HG03097 (cell line): ENCODE measurements around the gene TSEN54.

ENCODE experiments used
- ATAC-seq: cut with Tn5 transposase; IDR thresholded peaks from one replicate; pipeline ENCODE4 v1.9.1; 2021; ENCODE audit not compliant: unreplicated experiment, low FRiP score

The TSEN54 gene

DNA sequence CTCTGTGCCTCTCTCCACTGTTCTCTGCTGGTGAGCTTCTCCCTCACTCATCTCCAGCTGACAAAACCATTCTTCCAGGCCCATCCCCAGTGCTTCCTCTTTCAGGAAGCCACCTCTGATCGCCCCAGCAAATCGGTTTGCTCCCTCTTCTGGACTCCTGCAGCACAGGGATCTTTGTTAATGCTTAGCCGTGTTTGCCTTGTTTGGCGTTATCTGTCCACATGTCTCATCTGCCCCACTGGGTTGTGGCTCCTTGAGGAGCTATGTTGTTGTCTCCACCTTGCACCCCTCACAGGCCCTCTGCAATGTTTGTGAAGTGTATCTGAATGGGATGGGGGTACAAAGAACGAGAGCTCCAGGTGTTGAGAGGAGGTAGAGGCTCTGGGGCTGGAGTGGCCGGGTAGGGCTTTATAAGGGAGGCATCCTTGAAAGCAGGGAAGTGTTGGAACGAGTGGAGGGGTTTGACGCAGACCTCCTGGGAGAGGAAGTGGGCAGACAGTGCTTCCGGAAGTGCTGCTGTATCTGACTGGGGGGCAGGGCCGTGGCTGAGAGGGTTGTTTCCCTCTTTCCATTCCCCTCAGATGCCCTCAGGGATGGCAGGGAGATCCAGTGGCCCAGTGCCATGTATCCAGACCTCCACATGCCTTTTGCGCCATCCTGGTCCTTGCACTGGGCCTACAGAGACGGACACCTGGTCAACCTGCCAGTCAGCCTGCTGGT, 28.8 kb upstream of the TSEN54 start:
- no peak for ATAC-seq

DNA sequence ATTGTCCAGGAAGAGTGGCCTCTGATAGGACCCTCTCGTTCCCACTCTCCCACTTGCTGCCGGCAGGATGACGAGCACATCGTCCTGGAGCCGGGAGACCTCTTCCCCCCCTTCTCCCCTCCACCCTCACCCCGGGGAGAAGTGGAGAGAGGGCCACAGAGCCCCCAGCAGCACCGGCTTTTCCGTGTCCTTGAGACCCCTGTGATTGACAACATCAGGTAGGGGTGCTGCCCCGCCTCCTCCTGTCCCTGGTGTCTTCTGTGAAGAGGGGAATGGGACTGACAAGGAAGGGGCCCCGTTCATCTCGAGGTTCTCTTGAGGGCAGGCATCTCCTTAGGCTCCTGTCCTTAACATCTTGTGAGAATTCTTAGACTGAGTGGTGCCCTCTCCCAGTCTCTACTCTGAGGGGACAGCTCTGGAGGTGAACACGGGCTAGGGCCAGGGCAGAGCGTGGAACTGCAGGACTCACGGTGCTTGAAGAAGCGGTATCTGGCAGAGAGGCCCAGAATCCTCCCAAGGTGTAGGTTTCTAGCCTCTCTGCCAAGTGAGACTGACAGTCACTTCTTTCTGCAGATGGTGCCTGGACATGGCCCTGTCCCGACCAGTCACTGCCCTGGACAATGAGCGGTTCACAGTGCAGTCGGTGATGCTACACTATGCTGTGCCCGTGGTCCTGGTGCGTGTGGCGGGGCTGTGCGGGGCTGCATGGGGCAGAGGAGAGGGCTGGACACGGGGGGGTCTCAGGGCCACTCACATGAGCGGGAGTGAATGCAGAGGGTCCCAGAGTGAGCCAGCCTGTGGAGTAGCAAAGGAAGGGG, 27.4 kb upstream of the TSEN54 start:
- no peak for ATAC-seq

DNA sequence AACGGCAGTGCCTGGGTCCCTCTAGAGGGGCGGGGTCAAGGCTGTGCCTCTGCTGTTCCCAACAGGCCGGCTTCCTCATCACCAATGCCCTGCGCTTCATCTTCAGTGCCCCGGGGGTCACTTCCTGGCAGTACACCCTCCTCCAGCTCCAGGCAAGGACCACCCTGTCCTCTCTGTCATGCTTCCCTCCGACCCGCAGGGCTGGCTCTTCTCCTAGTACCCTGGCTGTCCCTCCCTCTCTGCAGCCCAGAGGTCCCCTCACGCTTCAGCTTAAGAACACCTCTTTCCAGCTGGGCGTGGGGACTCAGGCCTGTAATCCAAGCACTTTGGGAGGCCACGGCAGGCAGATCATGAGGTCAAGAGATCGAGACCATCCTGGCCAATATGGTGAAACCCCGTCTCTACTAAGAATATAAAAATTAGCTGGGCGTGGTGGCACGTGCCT, 26.8 kb upstream of the TSEN54 start:
- no peak for ATAC-seq

DNA sequence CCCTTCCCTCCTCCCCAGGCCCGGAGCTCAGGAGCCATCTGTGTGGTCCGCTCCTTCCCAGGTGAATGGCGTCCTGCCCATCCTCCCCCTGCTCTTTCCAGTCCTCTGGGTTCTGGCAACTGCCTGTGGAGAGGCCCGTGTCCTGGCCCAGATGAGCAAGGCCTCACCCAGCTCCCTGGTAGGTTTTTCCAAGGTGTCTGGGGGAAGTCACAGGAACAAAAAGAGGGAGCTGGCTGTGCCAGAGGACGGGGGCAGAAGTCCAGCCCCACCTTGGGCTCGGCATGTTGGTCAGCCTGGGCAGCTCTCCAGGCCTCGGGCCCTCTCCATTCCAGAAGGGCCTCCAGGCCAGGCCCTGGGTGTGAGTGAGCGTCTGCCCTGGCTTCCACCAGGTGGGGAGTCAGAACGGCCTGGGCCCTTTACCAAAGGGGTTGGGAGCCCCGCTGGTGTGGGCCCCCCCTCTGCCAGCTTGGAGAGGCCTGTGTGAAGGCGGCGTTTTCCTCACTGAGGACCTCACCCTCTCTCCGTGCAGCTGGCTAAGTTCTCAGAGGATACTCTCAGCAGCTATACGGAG, 26.1 kb upstream of the TSEN54 start:
- ATAC-seq, result no peak

DNA sequence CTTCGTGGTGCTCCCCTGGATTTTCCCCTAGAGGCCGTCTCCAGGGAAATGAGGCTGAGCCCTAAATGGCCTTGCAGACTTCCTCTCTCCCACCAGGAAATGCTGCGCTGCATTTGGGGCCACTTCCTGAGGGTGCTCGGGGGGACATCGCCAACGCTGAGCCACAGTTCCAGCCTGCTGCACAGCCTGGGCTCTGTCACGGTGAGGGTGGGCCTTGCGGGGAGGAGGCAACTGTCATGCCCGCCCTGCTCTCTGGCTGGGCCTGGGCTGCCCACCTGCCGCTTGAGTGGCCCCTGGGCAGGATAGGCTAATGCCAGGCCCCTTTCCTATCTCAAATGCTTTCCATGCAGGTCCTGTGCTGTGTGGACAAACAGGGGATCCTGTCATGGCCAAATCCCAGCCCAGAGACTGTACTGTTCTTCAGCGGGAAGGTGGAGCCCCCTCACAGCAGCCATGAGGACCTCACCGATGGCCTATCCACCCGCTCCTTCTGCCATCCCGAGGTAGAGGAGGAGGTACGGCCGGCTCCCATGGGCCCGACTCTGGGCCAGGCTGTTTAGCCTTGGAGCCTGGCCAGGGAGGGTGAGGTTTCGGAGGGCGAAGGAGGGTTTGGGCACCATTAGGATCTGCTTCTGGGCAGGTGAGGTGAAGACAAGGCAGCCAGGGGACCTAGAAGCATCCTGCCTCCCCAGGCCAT, 25.2 kb upstream of the TSEN54 start:
- no peak for ATAC-seq

DNA sequence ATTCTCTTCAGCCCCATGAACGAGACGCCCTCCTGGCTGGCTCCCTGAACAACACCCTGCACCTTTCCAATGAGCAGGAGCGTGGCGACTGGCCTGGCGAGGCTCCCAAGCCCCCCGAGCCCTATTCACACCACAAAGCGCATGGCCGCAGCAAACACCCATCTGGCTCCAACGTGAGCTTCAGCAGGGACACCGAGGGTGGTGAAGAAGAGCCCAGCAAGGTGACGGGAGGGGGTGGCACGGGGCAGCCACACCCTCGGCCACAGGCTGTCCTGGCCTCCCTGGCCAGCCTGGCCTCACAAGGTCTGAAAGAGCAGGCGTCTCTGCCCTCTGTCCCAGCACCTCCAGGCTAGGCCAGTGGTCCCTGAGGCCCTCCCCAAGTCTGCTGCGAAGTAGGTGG, 24.6 kb upstream of the TSEN54 start:
- no peak for ATAC-seq

DNA sequence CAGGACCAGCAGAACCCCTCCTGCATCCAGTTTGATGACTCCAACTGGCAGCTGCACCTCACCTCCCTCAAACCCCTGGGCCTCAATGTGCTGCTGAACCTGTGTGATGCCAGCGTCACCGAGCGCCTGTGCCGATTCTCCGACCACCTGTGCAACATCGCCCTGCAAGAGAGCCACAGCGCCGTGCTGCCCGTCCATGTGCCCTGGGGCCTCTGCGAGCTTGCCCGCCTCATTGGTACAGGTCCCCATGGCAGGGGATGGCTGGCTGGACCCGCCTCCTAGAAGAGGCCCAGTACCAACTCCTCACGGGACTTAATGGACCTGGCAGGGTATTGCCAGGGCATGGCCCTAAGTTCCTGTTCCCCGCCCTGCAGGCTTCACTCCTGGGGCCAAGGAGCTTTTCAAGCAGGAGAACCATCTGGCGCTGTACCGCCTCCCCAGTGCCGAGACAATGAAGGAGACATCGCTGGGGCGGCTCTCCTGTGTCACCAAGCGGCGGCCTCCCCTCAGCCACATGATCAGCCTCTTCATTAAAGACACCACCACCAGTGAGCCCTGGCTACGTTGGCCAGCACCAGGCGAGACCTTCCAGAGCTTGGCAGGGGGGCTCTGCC, 23.7 kb upstream of the TSEN54 start:
- ATAC-seq, result no peak

DNA sequence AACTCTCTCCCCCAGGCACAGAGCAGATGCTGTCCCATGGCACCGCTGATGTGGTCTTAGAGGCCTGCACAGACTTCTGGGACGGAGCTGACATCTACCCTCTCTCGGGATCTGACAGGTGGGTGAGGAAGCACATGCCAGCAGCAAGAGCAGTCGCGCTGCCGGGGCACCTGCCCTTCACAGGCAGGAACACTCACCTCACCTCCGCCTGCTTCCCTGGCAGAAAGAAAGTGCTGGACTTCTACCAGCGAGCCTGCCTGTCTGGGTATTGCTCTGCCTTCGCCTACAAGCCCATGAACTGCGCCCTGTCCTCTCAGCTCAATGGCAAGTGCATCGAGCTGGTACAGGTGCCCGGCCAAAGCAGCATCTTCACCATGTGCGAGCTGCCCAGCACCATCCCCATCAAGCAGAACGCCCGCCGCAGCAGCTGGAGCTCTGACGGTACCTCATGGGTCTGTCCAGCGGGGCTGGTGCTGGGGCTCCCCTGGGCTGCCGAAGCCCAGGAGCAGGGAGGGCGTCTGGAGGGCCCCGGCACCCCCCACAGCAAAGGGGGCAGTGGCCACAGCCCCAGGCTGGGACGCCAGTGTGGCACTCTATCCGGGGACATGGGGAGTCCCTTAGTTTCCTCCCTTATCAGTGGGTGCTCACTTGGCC, 22.7 kb upstream of the TSEN54 start:
- no peak for ATAC-seq

DNA sequence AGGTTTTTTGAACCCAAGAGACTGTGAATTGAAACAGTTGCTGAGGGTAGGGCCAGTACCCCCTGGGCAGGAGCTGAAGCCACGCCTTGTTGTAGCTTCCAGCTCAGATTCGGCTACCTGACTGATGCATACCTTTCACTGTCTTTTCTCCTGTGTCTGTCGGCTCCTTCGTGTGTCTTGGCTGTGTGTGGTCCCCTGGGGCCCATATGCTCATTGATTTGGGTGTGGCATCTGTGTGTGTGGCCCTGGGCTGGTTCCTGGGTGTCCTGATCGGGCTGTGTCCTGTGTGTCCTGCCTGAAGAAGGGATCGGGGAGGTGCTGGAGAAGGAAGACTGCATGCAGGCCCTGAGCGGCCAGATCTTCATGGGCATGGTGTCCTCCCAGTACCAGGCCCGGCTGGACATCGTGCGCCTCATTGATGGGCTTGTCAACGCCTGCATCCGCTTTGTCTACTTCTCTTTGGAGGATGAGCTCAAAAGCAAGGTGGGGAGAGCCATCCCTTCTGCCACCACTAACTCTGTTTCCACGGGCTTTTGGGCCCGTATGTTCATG, 21.9 kb upstream of the TSEN54 start:
- ATAC-seq, result no peak

DNA sequence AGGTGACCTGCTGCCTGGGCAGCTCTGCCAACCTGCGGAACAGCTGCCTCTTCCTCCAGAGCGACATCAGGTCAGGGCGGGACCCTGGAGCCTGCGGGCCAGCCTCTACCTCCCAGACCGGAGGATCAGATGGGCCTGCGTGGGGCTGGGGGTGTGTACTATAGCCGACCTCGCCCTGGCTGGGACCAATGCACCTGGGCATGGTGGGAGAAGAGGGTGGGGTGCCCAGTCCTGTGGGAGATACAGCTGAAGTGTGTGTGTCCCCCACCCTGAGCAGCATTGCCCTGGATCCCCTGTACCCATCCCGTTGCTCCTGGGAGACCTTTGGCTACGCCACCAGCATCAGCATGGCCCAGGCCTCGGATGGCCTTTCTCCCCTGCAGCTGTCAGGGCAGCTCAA, 20.3 kb upstream of the TSEN54 start:
- no peak for ATAC-seq

DNA sequence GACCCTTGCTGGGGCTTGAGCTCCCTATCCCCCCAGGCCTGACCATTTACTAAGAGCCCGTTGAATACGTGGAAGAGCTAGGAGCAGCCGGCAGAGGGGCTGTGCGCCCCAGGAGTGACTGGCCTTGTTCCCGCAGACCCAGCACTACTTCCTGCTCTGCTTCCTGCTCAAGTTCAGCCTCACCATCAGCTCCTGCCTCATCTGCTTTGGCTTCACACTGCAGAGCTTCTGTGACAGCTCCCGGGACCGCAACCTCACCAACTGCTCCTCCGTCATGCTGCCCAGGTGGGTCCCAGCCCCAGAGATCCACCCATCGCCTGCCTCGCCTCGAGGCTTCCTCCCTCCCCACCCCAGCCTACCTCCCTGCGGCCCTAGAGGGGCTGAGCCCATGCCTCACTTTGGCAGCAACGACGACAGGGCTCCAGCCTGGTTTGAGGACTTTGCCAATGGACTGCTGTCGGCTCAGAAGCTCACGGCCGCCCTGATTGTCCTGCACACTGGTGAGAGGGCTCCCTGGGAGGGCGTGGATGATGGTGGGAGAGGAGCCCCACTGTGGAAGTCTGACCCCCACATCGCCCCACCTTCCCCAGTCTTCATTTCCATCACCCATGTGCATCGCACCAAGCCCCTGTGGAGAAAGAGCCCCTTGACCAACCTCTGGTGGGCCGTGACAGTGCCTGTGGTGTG, 18.1 kb upstream of the TSEN54 start:
- no peak for ATAC-seq

DNA sequence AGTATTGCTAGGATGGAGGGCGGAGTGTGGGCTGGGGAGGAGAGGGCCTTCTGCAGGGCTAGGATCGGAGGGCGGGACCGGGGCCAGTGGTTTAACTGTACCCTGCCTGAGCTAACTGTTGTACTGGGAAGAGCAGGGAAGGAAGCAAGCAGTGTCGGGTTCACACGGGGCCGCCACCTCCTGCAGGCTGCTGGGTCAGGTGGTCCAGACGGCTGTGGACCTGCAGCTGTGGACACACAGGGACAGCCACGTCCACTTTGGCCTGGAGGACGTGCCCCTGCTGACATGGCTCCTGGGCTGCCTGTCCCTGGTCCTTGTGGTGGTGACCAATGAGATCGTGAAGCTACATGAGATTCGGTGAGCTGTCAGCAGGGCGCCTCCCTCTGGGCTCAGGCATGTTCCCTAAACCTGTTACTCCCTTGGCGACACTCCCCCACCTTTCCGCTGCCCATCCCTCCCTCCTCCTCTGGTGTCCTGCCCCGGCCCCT, 17.6 kb upstream of the TSEN54 start:
- ATAC-seq, result no peak

DNA sequence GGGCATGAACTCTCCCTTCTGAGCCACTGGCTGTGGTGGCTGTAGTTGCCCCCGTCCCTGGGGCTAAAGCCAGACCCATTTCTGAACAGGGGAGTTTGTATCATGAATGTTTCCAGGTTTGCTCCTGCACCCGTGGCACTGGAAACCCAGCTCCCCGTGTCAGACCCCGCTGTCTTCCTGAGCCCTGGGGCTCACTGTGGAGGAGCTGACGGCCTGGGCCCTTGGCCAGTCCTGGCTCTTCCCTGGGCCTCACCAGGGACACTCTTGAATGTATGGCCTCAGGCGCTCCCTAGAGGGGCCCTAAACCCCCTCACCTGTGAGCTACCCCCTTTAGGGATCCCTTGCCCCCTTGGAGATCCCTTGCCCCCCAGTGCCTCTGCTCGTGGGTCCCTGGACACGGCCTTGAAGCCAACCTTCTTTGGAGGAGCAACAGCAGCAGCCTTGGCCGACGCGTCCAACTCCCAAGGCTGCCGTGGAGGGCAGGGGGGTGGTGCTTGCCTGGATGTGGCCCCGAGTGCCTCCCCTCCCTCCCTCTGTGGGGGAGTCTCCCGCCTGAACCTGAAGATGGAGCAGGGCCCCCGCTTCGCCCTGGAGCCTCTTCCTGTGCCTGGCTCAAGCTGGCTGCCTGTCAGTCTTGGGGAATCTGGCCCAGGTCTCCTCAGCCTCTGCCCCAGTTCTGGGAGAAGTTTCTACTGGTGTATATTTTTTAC, 16.9 kb upstream of the TSEN54 start:
- ATAC-seq, result no peak

DNA sequence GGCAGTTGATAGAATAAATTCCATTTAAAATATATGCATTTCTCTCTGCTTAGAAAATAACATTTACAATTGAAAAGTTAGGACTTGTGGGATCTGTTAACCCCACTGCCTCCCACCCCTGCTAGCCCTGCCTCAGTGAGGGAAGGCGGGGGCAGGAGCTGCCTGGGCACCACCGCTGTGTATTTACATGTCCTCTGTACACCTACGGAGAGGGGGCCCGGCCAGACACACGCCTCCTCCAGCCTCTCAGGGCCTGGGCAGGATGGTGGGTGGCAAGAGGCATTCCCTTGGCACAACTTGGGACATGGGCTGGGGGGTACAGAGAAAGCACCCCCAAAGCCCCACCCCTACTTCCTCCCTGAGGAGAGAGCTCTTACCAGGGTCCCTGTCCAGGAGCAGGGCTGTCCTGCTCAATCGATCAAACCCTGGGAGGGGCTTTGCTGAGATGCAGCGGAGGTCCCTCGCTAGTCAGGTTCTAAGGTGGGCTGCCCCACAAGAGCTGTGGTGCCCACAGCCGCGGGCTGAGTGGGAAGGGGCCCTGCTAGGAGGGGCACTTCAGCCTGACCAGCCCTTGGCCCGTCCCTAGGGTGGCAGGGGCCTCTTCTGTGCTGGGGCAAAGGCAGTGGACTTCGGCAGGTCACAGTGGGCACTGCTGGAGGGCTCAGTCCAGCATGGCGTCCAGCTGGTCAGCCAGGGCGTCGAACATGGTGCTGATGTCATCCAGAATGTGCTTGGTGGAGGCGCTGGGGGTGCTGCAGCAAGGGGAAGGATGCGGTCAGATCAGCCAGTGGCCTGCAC, 15.7 kb upstream of the TSEN54 start:
- ATAC-seq, result no peak

DNA sequence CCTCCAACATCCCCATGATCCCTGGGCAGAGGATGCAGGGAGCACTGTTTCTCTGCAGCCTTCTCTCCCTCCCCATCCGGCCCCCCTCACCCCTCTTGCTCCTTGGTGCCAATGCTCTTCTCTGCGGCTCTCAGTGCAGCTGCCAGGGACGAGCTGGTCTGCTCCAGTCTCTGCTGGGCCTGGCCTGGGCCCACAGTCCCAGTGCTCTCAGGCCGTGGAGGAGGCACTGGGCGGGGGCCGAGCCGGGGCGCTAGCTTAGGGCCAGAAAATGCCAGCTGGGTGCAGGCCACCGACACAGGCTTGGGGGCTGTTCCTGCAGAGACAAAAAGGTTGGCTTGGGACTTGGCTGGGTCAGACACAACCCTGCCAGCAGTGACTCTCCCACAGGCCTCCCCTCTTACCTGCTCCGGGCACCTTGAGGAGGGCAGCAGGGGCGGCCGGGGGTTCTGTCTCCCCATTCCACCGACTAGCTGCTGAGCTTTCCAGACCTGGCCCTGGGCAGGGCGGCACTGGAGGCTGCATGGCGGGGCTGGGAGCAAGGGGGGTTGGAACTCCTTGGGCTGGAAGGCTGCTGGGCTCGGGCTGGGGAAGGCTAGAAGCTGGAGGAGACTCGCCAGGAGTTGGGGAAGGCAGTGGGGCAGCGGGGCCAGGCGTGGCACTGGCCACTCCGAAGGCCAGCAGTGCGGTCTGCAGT, 14.8 kb upstream of the TSEN54 start:
- ATAC-seq, result no peak

DNA sequence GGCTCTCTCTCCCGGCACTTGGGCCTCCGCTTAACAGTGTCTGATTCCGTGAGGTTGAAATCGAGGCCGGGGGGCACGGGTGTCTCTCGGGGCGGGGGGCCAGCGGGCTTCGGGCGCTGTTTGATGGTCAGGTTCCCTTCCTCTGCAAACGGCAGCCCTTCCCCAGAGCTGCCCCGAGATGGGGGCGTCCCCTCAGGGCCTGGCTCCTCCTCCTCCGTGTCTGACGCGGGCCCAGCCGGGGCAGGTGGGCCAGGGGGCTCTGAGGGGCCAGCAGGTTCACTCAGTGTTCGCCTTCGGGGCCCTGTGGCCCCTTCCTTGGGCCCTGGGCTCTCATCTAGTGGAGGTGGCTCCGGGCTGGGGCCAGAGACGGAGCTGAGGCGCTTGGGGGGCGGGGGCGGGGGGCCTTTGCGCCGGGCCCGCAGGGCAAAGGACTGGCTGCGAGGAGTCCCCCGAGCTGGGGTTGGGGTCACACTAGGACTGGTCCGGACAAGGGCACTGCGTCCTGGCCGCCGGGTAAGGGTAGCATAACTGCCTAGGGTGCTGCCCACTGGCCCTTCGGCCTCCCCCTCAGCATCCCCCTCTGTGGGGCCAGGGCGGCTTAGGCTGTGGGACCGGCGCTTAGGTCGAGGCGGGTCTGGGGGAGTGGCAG, 14.1 kb upstream of the TSEN54 start:
- ATAC-seq, result no peak
